HCT116 (cell line): ENCODE data around the gene MRPL50. TPM values are rescaled to one million over a fixed set of nuclear protein-coding genes. Genes with fewer than 3 reads are reported as not detected.

Experiments
- ATAC-seq: fragments of 200-7000 bp; cut with Tn5 transposase; 2 replicates; pipeline ENCODE4 v1.9.1; 2020; ENCODE audit warnings: mild to moderate bottlenecking, moderate library complexity
- BruUV-seq: library from RNA; stranded (reverse); fragments of 400-500 nt; replicated peaks from 2 replicates; lab custom pipeline; 2021; lab: Mats Ljungman, UMichigan
- CTCF ChIA-PET: fragments of 300-600 bp; sonication (Branson Sonifier 250); formaldehyde crosslinking; loops from one replicate; lab custom pipeline; 2021; ENCODE audit warnings: antibody characterized with exemption; lab: Charles Lee
- POLR2A ChIA-PET: fragments of 300-600, 350-600 bp; sonication (Branson Sonifier 250); formaldehyde crosslinking; loops from one replicate; lab custom pipeline; 2021; ENCODE audit warnings: antibody characterized with exemption; lab: Charles Lee
- RAD21 ChIA-PET, 2 experiments: fragments of 300-600 bp; sonication (Branson Sonifier 250); formaldehyde crosslinking; loops; one replicate each; lab custom pipeline; 2023; ENCODE audit warnings: low total read pairs in 2 of 2; ENCODE audit not compliant: uncharacterized antibody in 2 of 2, unreplicated experiment in 2 of 2, low non-redundant PET in 1 of 2; lab: Charles Lee
- DNase-seq: peaks from one replicate; pipeline ENCODE4 v3.0.0-alpha.2; 2010; ENCODE audit warnings: low read depth, low spot score
- H2AFZ ChIP-seq: fragments of 200-600 bp; shearing (Covaris generic), sonication (generic); 2 replicates; pipeline ENCODE4 v1.6.1; 2017; ENCODE audit warnings: low read depth, mixed run types, mixed read lengths, antibody characterized with exemption, low read length; ENCODE audit not compliant: poor library complexity, severe bottlenecking
- H3K27ac ChIP-seq: 2 replicates; pipeline ENCODE4 v1.5.1; 2012; ENCODE audit warnings: low read depth, low read length
- H3K27me3 ChIP-seq: fragments of 200-600 bp; sonication (generic); 2 replicates; pipeline ENCODE4 v1.6.1; 2016; ENCODE audit warnings: mixed run types, low read length, mixed read lengths; ENCODE audit not compliant: insufficient read depth
- H3K36me3 ChIP-seq, 2 experiments: fragments of 200-500 bp in 1 of 2; fragments of 200-600 bp in 1 of 2; sonication (Bioruptor generic) in 1 of 2; sonication (generic) in 1 of 2; 2 replicates each; pipeline versions ENCODE4 v1.5.1 to v1.6.1; 2014 to 2016; ENCODE audit warnings: low read length in 2 of 2, inconsistent platforms in 1 of 2, mixed read lengths in 1 of 2, mixed run types in 1 of 2; ENCODE audit not compliant: insufficient read depth in 2 of 2, control insufficient read depth in 1 of 2
- H3K4me1 ChIP-seq, 2 experiments: fragments of 200-600 bp in 1 of 2; sonication (generic) in 1 of 2; 2 replicates each; pipeline versions ENCODE4 v1.5.1 to v1.6.1; 2012 to 2017; ENCODE audit warnings: low read length in 2 of 2, inconsistent platforms in 1 of 2, mild to moderate bottlenecking in 1 of 2, mixed read lengths in 1 of 2, mixed run types in 1 of 2, moderate library complexity in 1 of 2; ENCODE audit not compliant: insufficient read depth in 2 of 2, control insufficient read depth in 1 of 2
- H3K4me2 ChIP-seq: fragments of 200-600 bp; sonication (generic); 2 replicates; pipeline ENCODE4 v1.6.1; 2017; ENCODE audit warnings: mixed run types, low read length, mixed read lengths
- H3K4me3 ChIP-seq, 2 experiments: fragments of 200-600 bp in 1 of 2; sonication (generic) in 1 of 2; replicated peaks in 1 of 2; 2 replicates each; pipeline ENCODE4 v1.5.1; 2011 to 2016; ENCODE audit warnings: low read length in 2 of 2, control low read depth in 1 of 2, low read depth in 1 of 2, mild to moderate bottlenecking in 1 of 2, mixed read lengths in 1 of 2, mixed run types in 1 of 2
- H3K79me2 ChIP-seq: fragments of 200-600 bp; sonication (generic); 2 replicates; pipeline ENCODE4 v1.6.1; 2017; ENCODE audit warnings: mild to moderate bottlenecking, mixed run types, low read length, moderate library complexity, mixed read lengths; ENCODE audit not compliant: insufficient read depth
- H3K9ac ChIP-seq: fragments of 200-600 bp; sonication (generic); 2 replicates; pipeline ENCODE4 v1.6.1; 2016; ENCODE audit warnings: low read length, mixed read lengths
- H3K9me2 ChIP-seq: fragments of 200-600 bp; sonication (generic), shearing (Covaris generic); 2 replicates; pipeline ENCODE4 v1.6.1; 2017; ENCODE audit warnings: mixed run types, mild to moderate bottlenecking, moderate library complexity; ENCODE audit not compliant: insufficient read depth
- H3K9me3 ChIP-seq, 2 experiments: fragments of 200-500 bp in 1 of 2; fragments of 200-600 bp in 1 of 2; sonication (Bioruptor generic) in 1 of 2; sonication (generic) in 1 of 2; 2 replicates each; pipeline ENCODE4 v1.6.1; 2014 to 2017; ENCODE audit warnings: low read length in 2 of 2, mixed read lengths in 2 of 2, inconsistent platforms in 1 of 2, low read depth in 1 of 2, mild to moderate bottlenecking in 1 of 2, mixed run types in 1 of 2, moderate library complexity in 1 of 2; ENCODE audit not compliant: control insufficient read depth in 1 of 2, insufficient read depth in 1 of 2
- H4K20me1 ChIP-seq: fragments of 200-600 bp; sonication (generic), shearing (Covaris generic); 2 replicates; pipeline ENCODE4 v1.6.1; 2017; ENCODE audit warnings: mixed run types, mild to moderate bottlenecking, moderate library complexity; ENCODE audit not compliant: insufficient read depth
- CEBPB ChIP-seq: IDR thresholded peaks from 2 replicates; pipeline ENCODE4 v1.6.1; 2012; ENCODE audit warnings: low read depth
- EGR1 ChIP-seq: IDR thresholded peaks from 2 replicates; pipeline ENCODE4 v1.6.1; 2012; ENCODE audit warnings: low read depth
- ELF1 ChIP-seq: IDR thresholded peaks from 2 replicates; pipeline ENCODE4 v1.6.1; 2012; ENCODE audit warnings: low read depth, borderline replicate concordance
- EZH2 ChIP-seq: fragments of 200-600 bp; sonication (generic); IDR thresholded peaks from 2 replicates; pipeline ENCODE4 v1.6.1; 2017; ENCODE audit warnings: antibody characterized with exemption, mixed run types
- EZH2phosphoT487 ChIP-seq: fragments of 200-600 bp; IDR thresholded peaks from 2 replicates; pipeline ENCODE4 v1.6.1; 2018; ENCODE audit warnings: antibody characterized with exemption, borderline replicate concordance
- FOSL1 ChIP-seq: IDR thresholded peaks from 2 replicates; pipeline ENCODE4 v1.6.1; 2012; ENCODE audit warnings: low read depth
- JUND ChIP-seq: IDR thresholded peaks from 2 replicates; pipeline ENCODE4 v1.6.1; 2012
- POLR2A ChIP-seq: IDR thresholded peaks from 2 replicates; pipeline ENCODE4 v1.7.0; 2011; ENCODE audit warnings: borderline replicate concordance; ENCODE audit not compliant: insufficient read depth, insufficient read length; ENCODE audit errors: extremely low read depth
- POLR2AphosphoS5 ChIP-seq: IDR thresholded peaks from 2 replicates; pipeline ENCODE4 v1.6.1; 2011; ENCODE audit warnings: mild to moderate bottlenecking, low read depth, low read length, moderate library complexity
- RAD21 ChIP-seq: IDR thresholded peaks from 2 replicates; pipeline ENCODE4 v1.6.1; 2012; ENCODE audit warnings: low read depth, mild to moderate bottlenecking
- SP1 ChIP-seq: IDR thresholded peaks from 2 replicates; pipeline ENCODE4 v1.6.1; 2012; ENCODE audit warnings: low read depth
- TCF7L2 ChIP-seq: IDR thresholded peaks from 2 replicates; pipeline ENCODE4 v1.7.0; 2011; ENCODE audit warnings: borderline replicate concordance, inconsistent platforms; ENCODE audit not compliant: insufficient read depth, insufficient read length; ENCODE audit errors: extremely low read depth
- ZNF274 ChIP-seq: fragments of 200-500 bp; sonication (Bioruptor generic); IDR thresholded peaks from 2 replicates; pipeline ENCODE4 v1.6.1; 2014; ENCODE audit warnings: mild to moderate bottlenecking, low read depth, low read length, inconsistent platforms
- intact Hi-C: fragments of 100-400 bp; cut with micrococcal nuclease; formaldehyde crosslinking; loops from 2 replicates; pipeline ENCODE4 v1.10.0; 2022
- total RNA-seq: library from RNA; stranded (reverse); gene quantifications from one replicate; pipeline ENCODE4 v1.2.1, GENCODE V29; 2021; ENCODE audit not compliant: unreplicated experiment
- TF ChIP-seq, protein P1 (sequence below), 3 experiments: fragments of 200-600 bp in 1 of 3; sonication (generic) in 1 of 3; IDR thresholded peaks in 2 of 3; conservative IDR thresholded peaks in 1 of 3; 2 replicates each; pipeline ENCODE4 v1.5.1; 2012 to 2017; ENCODE audit warnings: low read depth in 2 of 3, low read length in 2 of 3, antibody characterized with exemption in 1 of 3, borderline replicate concordance in 1 of 3, control low read depth in 1 of 3, mild to moderate bottlenecking in 1 of 3, mixed read lengths in 1 of 3, mixed run types in 1 of 3, moderate library complexity in 1 of 3; ENCODE audit not compliant: insufficient read depth in 1 of 3
- TF ChIP-seq, protein P2 (sequence below): IDR thresholded peaks from 2 replicates; pipeline ENCODE4 v1.6.1; 2012
- TF ChIP-seq, protein P3 (sequence below): IDR thresholded peaks from 2 replicates; pipeline ENCODE4 v1.6.1; 2012; ENCODE audit warnings: low read depth

MRPL50 gene
- total RNA-seq, 1 experiment from 2014 or later: 14.6 TPM

DNA sequence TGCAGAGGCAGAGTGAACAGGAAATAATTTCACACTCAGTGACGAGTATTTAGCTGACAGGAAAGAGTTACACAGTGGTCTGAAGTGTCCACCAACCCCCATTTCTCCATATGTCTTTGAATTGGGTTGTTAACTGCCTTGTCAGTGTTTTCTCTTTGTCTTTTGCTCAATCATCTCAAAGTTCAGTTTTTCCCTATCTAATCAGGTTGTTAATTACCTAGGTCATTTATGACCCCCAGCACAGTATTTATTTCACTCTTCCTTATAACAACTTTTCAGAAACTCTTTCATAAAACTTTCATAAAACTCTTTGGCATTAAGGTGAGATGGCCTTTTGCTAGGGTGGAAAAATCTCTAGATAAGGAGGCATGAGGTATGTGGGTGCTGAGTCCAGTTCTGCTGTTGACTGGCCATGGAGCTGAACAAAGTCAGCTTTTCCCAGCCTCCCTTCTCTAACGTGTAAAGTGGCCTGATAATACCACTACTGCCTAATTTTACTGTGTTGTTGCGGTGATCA, 42.4 kb upstream of the MRPL50 start:
- intact Hi-C loops: loop anchor here (10.0 kb wide), 1 partner anchor 284 kb away; no protein-coding TSS in a partner anchor
- no peaks in the 10 kb centered on the region for H4K20me1 ChIP-seq
- no peaks in the 10 kb centered on the region for H3K79me2 ChIP-seq
- ChIA-PET CTCF (no interaction called here), POLR2A (no interaction called here), RAD21 (no interaction called here)
- H3K4me3 ChIP-seq: no peak overlapping the region
- no peak overlapping the region for H2AFZ ChIP-seq
- 0 out of 2 replicates have a peak, but pooled peaks cover 3% of the 10 kb centered on the region for H3K27me3 ChIP-seq
- DNase-seq: no peak
- no peak for ATAC-seq
- H3K9me2 ChIP-seq: no peaks in the 10 kb centered on the region
- H3K4me1 ChIP-seq: no peaks in the 10 kb centered on the region
- H3K36me3 ChIP-seq: no peaks in the 10 kb centered on the region
- H3K4me2 ChIP-seq: no peak overlapping the region
- no peak overlapping the region for H3K9ac ChIP-seq
- no TSS peak for BruUV-seq
- no peak for TF ChIP-seq TCF7L2
- TF ChIP-seq JUND: no peak
- TF ChIP-seq ZNF274: no peak
- no peak for TF ChIP-seq EZH2
- TF ChIP-seq FOSL1: no peak
- TF ChIP-seq EZH2phosphoT487: no peak
- TF ChIP-seq ELF1: no peak
- no peak for TF ChIP-seq EGR1
- TF ChIP-seq POLR2AphosphoS5: no peak
- no peak for TF ChIP-seq SP1
- TF ChIP-seq POLR2A: no peak
- TF ChIP-seq RAD21: no peak
- H3K27ac ChIP-seq: no peak overlapping the region
- no peaks in the 10 kb centered on the region for H3K9me3 ChIP-seq

DNA sequence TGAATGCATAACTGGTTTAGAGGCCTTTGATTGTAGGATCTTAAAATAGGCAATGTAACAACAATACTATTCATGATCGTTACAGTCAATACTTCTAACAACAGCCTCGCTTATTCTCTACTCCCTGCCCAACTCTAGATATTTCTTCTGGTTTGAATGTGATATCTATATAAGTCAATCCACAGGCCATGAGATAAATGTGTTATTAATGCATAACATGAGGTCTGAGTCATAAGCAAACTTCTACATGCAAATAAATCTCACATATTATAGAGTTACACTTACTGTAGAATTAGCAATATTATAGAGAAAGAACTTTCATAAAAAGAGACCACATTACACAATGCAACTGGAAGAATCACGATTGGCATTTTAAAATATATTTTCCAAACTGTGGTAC, 40.1 kb upstream of the MRPL50 start:
- ChIA-PET CTCF (interaction anchor here (1.1 kb wide), 1 partner anchor 11 kb away, joined by 3 read pairs; no protein-coding TSS in a partner anchor), POLR2A (interaction anchor here (0.6 kb wide), 1 partner anchor 10 kb away, joined by 3 read pairs; no protein-coding TSS in a partner anchor), RAD21 (no interaction called here)
- Histone ChIP-seq H3K4me3 (no peak overlapping the region), H3K9me3 (no peaks in the 10 kb centered on the region), H3K4me1 (no peaks in the 10 kb centered on the region), H3K27ac (no peak overlapping the region), H2AFZ (no peak overlapping the region), H3K79me2 (no peaks in the 10 kb centered on the region), H3K9me2 (no peaks in the 10 kb centered on the region), H4K20me1 (no peaks in the 10 kb centered on the region), H3K9ac (no peak overlapping the region), H3K4me2 (no peak overlapping the region), H3K27me3 (0 out of 2 replicates have a peak, but pooled peaks cover 5% of the 10 kb centered on the region), H3K36me3 (no peaks in the 10 kb centered on the region)
- ATAC-seq: no peak
- BruUV-seq: no TSS peak
- no peak for DNase-seq
- intact Hi-C loops: no loop called here
- TF ChIP-seq CEBPB (no peak), EZH2 (no peak), FOSL1 (no peak), EZH2phosphoT487 (no peak), JUND (no peak), RAD21 (no peak), TCF7L2 (no peak)
- TF ChIP-seq, protein P1, sequence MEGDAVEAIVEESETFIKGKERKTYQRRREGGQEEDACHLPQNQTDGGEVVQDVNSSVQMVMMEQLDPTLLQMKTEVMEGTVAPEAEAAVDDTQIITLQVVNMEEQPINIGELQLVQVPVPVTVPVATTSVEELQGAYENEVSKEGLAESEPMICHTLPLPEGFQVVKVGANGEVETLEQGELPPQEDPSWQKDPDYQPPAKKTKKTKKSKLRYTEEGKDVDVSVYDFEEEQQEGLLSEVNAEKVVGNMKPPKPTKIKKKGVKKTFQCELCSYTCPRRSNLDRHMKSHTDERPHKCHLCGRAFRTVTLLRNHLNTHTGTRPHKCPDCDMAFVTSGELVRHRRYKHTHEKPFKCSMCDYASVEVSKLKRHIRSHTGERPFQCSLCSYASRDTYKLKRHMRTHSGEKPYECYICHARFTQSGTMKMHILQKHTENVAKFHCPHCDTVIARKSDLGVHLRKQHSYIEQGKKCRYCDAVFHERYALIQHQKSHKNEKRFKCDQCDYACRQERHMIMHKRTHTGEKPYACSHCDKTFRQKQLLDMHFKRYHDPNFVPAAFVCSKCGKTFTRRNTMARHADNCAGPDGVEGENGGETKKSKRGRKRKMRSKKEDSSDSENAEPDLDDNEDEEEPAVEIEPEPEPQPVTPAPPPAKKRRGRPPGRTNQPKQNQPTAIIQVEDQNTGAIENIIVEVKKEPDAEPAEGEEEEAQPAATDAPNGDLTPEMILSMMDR (IDR thresholded peaks at IDR 0.05 in 2 of 3, conservative IDR thresholded peaks at IDR 0.05 in 1 of 3; ENCODE audit: borderline replicate concordance in 1 of 3, insufficient read depth in 1 of 3, low read depth in 2 of 3, low read length in 2 of 3): no peak
- TF ChIP-seq, protein P2, sequence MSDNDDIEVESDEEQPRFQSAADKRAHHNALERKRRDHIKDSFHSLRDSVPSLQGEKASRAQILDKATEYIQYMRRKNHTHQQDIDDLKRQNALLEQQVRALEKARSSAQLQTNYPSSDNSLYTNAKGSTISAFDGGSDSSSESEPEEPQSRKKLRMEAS: no peak
- TF ChIP-seq, protein P3, sequence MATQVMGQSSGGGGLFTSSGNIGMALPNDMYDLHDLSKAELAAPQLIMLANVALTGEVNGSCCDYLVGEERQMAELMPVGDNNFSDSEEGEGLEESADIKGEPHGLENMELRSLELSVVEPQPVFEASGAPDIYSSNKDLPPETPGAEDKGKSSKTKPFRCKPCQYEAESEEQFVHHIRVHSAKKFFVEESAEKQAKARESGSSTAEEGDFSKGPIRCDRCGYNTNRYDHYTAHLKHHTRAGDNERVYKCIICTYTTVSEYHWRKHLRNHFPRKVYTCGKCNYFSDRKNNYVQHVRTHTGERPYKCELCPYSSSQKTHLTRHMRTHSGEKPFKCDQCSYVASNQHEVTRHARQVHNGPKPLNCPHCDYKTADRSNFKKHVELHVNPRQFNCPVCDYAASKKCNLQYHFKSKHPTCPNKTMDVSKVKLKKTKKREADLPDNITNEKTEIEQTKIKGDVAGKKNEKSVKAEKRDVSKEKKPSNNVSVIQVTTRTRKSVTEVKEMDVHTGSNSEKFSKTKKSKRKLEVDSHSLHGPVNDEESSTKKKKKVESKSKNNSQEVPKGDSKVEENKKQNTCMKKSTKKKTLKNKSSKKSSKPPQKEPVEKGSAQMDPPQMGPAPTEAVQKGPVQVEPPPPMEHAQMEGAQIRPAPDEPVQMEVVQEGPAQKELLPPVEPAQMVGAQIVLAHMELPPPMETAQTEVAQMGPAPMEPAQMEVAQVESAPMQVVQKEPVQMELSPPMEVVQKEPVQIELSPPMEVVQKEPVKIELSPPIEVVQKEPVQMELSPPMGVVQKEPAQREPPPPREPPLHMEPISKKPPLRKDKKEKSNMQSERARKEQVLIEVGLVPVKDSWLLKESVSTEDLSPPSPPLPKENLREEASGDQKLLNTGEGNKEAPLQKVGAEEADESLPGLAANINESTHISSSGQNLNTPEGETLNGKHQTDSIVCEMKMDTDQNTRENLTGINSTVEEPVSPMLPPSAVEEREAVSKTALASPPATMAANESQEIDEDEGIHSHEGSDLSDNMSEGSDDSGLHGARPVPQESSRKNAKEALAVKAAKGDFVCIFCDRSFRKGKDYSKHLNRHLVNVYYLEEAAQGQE: no peak
